H9 (cell line): ENCODE results near the gene NRG2. TPM values are rescaled to one million over a fixed set of nuclear protein-coding genes. Genes with fewer than 3 reads are reported as not detected.

ENCODE experiments used
- DNase-seq: peaks from one replicate; pipeline ENCODE4 v3.0.0-alpha.2; 2017
- H2AFZ ChIP-seq: one replicate; pipeline ENCODE4 v1.6.1; 2013; ENCODE audit warnings: mild to moderate bottlenecking, low read length, control low read depth, moderate library complexity
- H2AK5ac ChIP-seq: 2 replicates; pipeline ENCODE4 v1.6.1; 2013; ENCODE audit warnings: low read length, control low read depth, mixed read lengths; ENCODE audit not compliant: insufficient read length
- H2BK120ac ChIP-seq: one replicate; pipeline ENCODE4 v1.6.1; 2013; ENCODE audit warnings: low read depth, mild to moderate bottlenecking, low read length, control low read depth, inconsistent platforms; ENCODE audit not compliant: poor library complexity, severe bottlenecking
- H2BK12ac ChIP-seq: 2 replicates; pipeline ENCODE4 v1.6.1; 2013; ENCODE audit warnings: low read length, control low read depth, mixed read lengths, low read depth; ENCODE audit not compliant: insufficient read length
- H2BK15ac ChIP-seq: 2 replicates; pipeline ENCODE4 v1.6.1; 2013; ENCODE audit warnings: low read depth, low read length, control low read depth
- H2BK20ac ChIP-seq: one replicate; pipeline ENCODE4 v1.6.1; 2013; ENCODE audit warnings: low read depth, mild to moderate bottlenecking, low read length, control low read depth, inconsistent platforms; ENCODE audit not compliant: poor library complexity, severe bottlenecking
- H2BK5ac ChIP-seq: 2 replicates; pipeline ENCODE4 v1.6.1; 2013; ENCODE audit warnings: low read length, control low read depth, mixed read lengths; ENCODE audit not compliant: insufficient read length
- H3K14ac ChIP-seq: 2 replicates; pipeline ENCODE4 v1.6.1; 2013; ENCODE audit warnings: low read length, control low read depth; ENCODE audit not compliant: insufficient read depth
- H3K18ac ChIP-seq: 2 replicates; pipeline ENCODE4 v1.6.1; 2013; ENCODE audit warnings: low read depth, mild to moderate bottlenecking, mixed read lengths, low read length, control low read depth; ENCODE audit not compliant: insufficient read length
- H3K23ac ChIP-seq: 2 replicates; pipeline ENCODE4 v1.6.1; 2013; ENCODE audit warnings: low read length, control low read depth, mixed read lengths, low read depth; ENCODE audit not compliant: insufficient read length
- H3K23me2 ChIP-seq: 2 replicates; pipeline ENCODE4 v1.6.1; 2013; ENCODE audit warnings: low read depth, mild to moderate bottlenecking, mixed read lengths, low read length, control low read depth; ENCODE audit not compliant: insufficient read length, poor library complexity, severe bottlenecking
- H3K27ac ChIP-seq: 2 replicates; pipeline ENCODE4 v1.5.1; 2013; ENCODE audit warnings: low read length, control low read depth, mixed read lengths, low read depth; ENCODE audit not compliant: insufficient read length
- H3K27me3 ChIP-seq: 2 replicates; pipeline ENCODE4 v1.6.1; 2013; ENCODE audit warnings: low read length, control low read depth, inconsistent platforms; ENCODE audit not compliant: insufficient read depth
- H3K4ac ChIP-seq: 2 replicates; pipeline ENCODE4 v1.6.1; 2013; ENCODE audit warnings: low read depth, mild to moderate bottlenecking, control low read depth, inconsistent platforms, low read length, moderate library complexity
- H3K4me1 ChIP-seq: 2 replicates; pipeline ENCODE4 v1.6.1; 2013; ENCODE audit warnings: low read length, control low read depth, inconsistent platforms; ENCODE audit not compliant: insufficient read depth
- H3K4me2 ChIP-seq: 2 replicates; pipeline ENCODE4 v1.6.1; 2013; ENCODE audit warnings: low read length, control low read depth, mixed read lengths; ENCODE audit not compliant: insufficient read length, insufficient read depth
- H3K56ac ChIP-seq: 2 replicates; pipeline ENCODE4 v1.6.1; 2013; ENCODE audit warnings: low read depth, mild to moderate bottlenecking, mixed read lengths, low read length, control low read depth; ENCODE audit not compliant: insufficient read length
- H3K79me1 ChIP-seq: 2 replicates; pipeline ENCODE4 v1.6.1; 2013; ENCODE audit warnings: low read depth, mild to moderate bottlenecking, moderate library complexity, low read length, control low read depth, inconsistent platforms; ENCODE audit not compliant: insufficient read depth, poor library complexity, severe bottlenecking
- H3K79me2 ChIP-seq: 2 replicates; pipeline ENCODE4 v1.6.1; 2013; ENCODE audit warnings: low read length, control low read depth, inconsistent platforms; ENCODE audit not compliant: insufficient read depth
- H3K9ac ChIP-seq: 2 replicates; pipeline ENCODE4 v1.6.1; 2013; ENCODE audit warnings: low read length, control low read depth, mixed read lengths; ENCODE audit not compliant: insufficient read length; ENCODE audit errors: extremely low read depth
- H3K9me3 ChIP-seq: one replicate; pipeline ENCODE4 v1.6.1; 2013; ENCODE audit warnings: low read depth, low read length, inconsistent platforms; ENCODE audit not compliant: control insufficient read depth
- H3T11ph ChIP-seq: one replicate; pipeline ENCODE4 v1.6.1; 2013; ENCODE audit warnings: mild to moderate bottlenecking, low read length, control low read depth, inconsistent platforms
- H4K20me1 ChIP-seq: one replicate; pipeline ENCODE4 v1.6.1; 2013; ENCODE audit not compliant: control insufficient read depth, insufficient read length, insufficient read depth
- H4K5ac ChIP-seq: 2 replicates; pipeline ENCODE4 v1.6.1; 2013; ENCODE audit warnings: low read depth, mild to moderate bottlenecking, mixed read lengths, low read length, control low read depth; ENCODE audit not compliant: insufficient read length
- H4K8ac ChIP-seq: replicated peaks from 2 replicates; pipeline ENCODE4 v1.6.1; 2013; ENCODE audit warnings: low read length, control low read depth, mixed read lengths, low read depth; ENCODE audit not compliant: insufficient read length
- H4K91ac ChIP-seq: 2 replicates; pipeline ENCODE4 v1.6.1; 2013; ENCODE audit warnings: low read depth, mild to moderate bottlenecking, moderate library complexity, mixed read lengths, low read length, control low read depth; ENCODE audit not compliant: insufficient read length
- H3K27ac Mint-ChIP-seq, 3 experiments: 2 replicates in 2 of 3; 3 replicates in 1 of 3; pipeline ENCODE4 v1.8.0; 2020 to 2021; ENCODE audit warnings: mixed read lengths in 3 of 3, mild to moderate bottlenecking in 1 of 3, moderate library complexity in 1 of 3
- H3K27me3 Mint-ChIP-seq: 2 replicates; pipeline ENCODE4 v1.8.0; 2021; ENCODE audit warnings: low read depth, mild to moderate bottlenecking, moderate library complexity, mixed read lengths
- H3K36me3 Mint-ChIP-seq, 3 experiments: 2 replicates in 2 of 3; 3 replicates in 1 of 3; pipeline ENCODE4 v1.8.0; 2020 to 2021; ENCODE audit warnings: low read depth in 3 of 3, mixed read lengths in 3 of 3; ENCODE audit not compliant: insufficient read depth in 1 of 3
- H3K4me1 Mint-ChIP-seq, 2 experiments: 2 replicates each; pipeline ENCODE4 v1.8.0; 2020; ENCODE audit warnings: mixed read lengths in 2 of 2
- H3K4me3 Mint-ChIP-seq, 2 experiments: 2 replicates in 1 of 2; 3 replicates in 1 of 2; pipeline ENCODE4 v1.8.0; 2020 to 2021; ENCODE audit warnings: mild to moderate bottlenecking in 2 of 2, mixed read lengths in 2 of 2, moderate library complexity in 1 of 2
- H3K9me3 Mint-ChIP-seq, 2 experiments: 2 replicates in 1 of 2; 3 replicates in 1 of 2; pipeline ENCODE4 v1.8.0; 2020; ENCODE audit warnings: mild to moderate bottlenecking in 2 of 2, mixed read lengths in 2 of 2, moderate library complexity in 1 of 2
- CTCF ChIP-seq: fragments of 200-600 bp; sonication (generic); conservative IDR thresholded peaks from 3 replicates; pipeline ENCODE4 v1.8.0; 2021; ENCODE audit warnings: antibody characterized with exemption, mild to moderate bottlenecking
- WGBS: extraction: QIAGEN DNeasy Blood & Tissue Kit; methylation state at CpG from one replicate; pipeline ENCODE4 v1.1.7; 2013; ENCODE audit warnings: missing lambda C conversion rate, low lambda C conversion rate, mixed read lengths; ENCODE audit not compliant: insufficient read length; ENCODE audit errors: extremely low coverage; 5-methylcytosine and 5-hydroxymethylcytosine counted together
- total RNA-seq: library from RNA; stranded (reverse); gene quantifications from 2 replicates; pipeline ENCODE4 v1.2.1, GENCODE V29; 2021

The NRG2 gene
- total RNA-seq, 1 experiment from 2014 or later = not detected

GRCh38 chr5:139843991-139844390 lies 199.1 kb downstream of the NRG2 start:
- no peaks in the 10 kb centered on the region for H3K9me3 ChIP-seq
- WGBS = no CpG with 5 or more reads among the region's 5 CpGs

More at GRCh38 chr5:139843991-139844390, 199.1 kb downstream of the NRG2 start:
- no peak overlapping the region for H4K5ac ChIP-seq
- Mint-ChIP-seq H3K36me3 (no peaks in the 10 kb centered on the region), H3K4me1 (peaks cover 7 to 9% of the 10 kb centered on the region in 2 experiments), H3K9me3 (no peaks in the 10 kb centered on the region), H3K27me3 (peaks cover 62% of the 10 kb centered on the region), H3K4me3 (no peak overlapping the region), H3K27ac (no peak overlapping the region)
- no peak overlapping the region for H4K91ac ChIP-seq
- H2BK20ac ChIP-seq = no peak overlapping the region
- H3K56ac ChIP-seq = no peak overlapping the region
- no peak overlapping the region for H2BK5ac ChIP-seq
- no peaks in the 10 kb centered on the region for H4K20me1 ChIP-seq
- no peaks in the 10 kb centered on the region for H3K79me2 ChIP-seq
- H3K4me1 ChIP-seq = no peaks in the 10 kb centered on the region
- H3K23me2 ChIP-seq = no peaks in the 10 kb centered on the region
- H2AFZ ChIP-seq = no peak overlapping the region
- H3K14ac ChIP-seq = no peak overlapping the region
- no peak overlapping the region for H3K9ac ChIP-seq
- no peaks in the 10 kb centered on the region for H3K79me1 ChIP-seq
- no peak overlapping the region for H2BK120ac ChIP-seq
- H2AK5ac ChIP-seq = no peak overlapping the region
- H3K4ac ChIP-seq = no peak overlapping the region
- H3T11ph ChIP-seq = no peak overlapping the region
- no peak overlapping the region for H2BK15ac ChIP-seq
- H3K4me2 ChIP-seq = no peak overlapping the region
- H3K23ac ChIP-seq = no peak overlapping the region
- DNase-seq = no peak
- no peak overlapping the region for H2BK12ac ChIP-seq
- no peak overlapping the region for H4K8ac ChIP-seq
- peaks cover 14% of the 10 kb centered on the region; the same call in 1 of the 2 replicates for H3K27me3 ChIP-seq
- no peak for TF ChIP-seq CTCF
- H3K27ac ChIP-seq = no peak overlapping the region
- no peak overlapping the region for H3K18ac ChIP-seq
